Upper lobe of right lung (tissue), 1 donor: ENCODE data around the gene USP50. TPM values are rescaled to one million over a fixed set of nuclear protein-coding genes. Genes with fewer than 3 reads are reported as not detected.

ENCODE experiments used
- ATAC-seq: fragments of 200-7000 bp; cut with Tn5 transposase; one replicate; pipeline ENCODE4 v1.9.1; 2020; ENCODE audit warnings: mild to moderate bottlenecking, moderate library complexity
- DNase-seq: peaks from one replicate; pipeline ENCODE4 v3.0.0-alpha.2; 2020
- H3K27ac ChIP-seq: fragments of 200-600 bp; one replicate; pipeline ENCODE4 v1.8.0; 2022
- H3K27me3 ChIP-seq: fragments of 200-600 bp; one replicate; pipeline ENCODE4 v1.8.0; 2022; ENCODE audit warnings: mild to moderate bottlenecking
- H3K36me3 ChIP-seq: fragments of 200-600 bp; one replicate; pipeline ENCODE4 v1.8.0; 2022
- H3K4me1 ChIP-seq: fragments of 200-600 bp; one replicate; pipeline ENCODE4 v1.8.0; 2022
- H3K4me3 ChIP-seq: fragments of 200-600 bp; one replicate; pipeline ENCODE4 v1.8.0; 2022; ENCODE audit warnings: mild to moderate bottlenecking
- H3K9me3 ChIP-seq: fragments of 200-600 bp; one replicate; pipeline ENCODE4 v1.8.0; 2022
- CTCF ChIP-seq: fragments of 200-600 bp; IDR thresholded peaks from one replicate; pipeline ENCODE4 v1.8.0; 2022; ENCODE audit warnings: antibody characterized with exemption
- intact Hi-C: fragments of 100-400 bp; cut with DNase I; formaldehyde crosslinking; loops from one replicate; pipeline ENCODE4 v1.11.0; 2022
- total RNA-seq: library from RNA; stranded (reverse); fragmentation: NEBNext Ultra II Directional; extraction: Animal tissue kit (Norgen Biotek cat#: 25700); gene quantifications from one replicate; pipeline ENCODE4 v1.2.1, GENCODE V29; 2021
- donor health status: DM: no; HTN: yes; CAD: no; lungs with severe emphysema.

Gene USP50
- total RNA-seq, 1 donor from 2014 or later: not detected

- Histone ChIP-seq H3K27ac (no peak overlapping the region), H3K9me3 (no peaks in the 10 kb centered on the region), H3K4me1 (no peaks in the 10 kb centered on the region), H3K4me3 (no peak overlapping the region), H3K36me3 (no peaks in the 10 kb centered on the region), H3K27me3 (no peaks in the 10 kb centered on the region)
- ATAC-seq (no peak), DNase-seq (no peak)
- intact Hi-C loops: no loop called here
- no peak for TF ChIP-seq CTCF
Measured at GRCh38 chr15:50549326-50549725, 2.9 kb upstream of the USP50 start.

DNA sequence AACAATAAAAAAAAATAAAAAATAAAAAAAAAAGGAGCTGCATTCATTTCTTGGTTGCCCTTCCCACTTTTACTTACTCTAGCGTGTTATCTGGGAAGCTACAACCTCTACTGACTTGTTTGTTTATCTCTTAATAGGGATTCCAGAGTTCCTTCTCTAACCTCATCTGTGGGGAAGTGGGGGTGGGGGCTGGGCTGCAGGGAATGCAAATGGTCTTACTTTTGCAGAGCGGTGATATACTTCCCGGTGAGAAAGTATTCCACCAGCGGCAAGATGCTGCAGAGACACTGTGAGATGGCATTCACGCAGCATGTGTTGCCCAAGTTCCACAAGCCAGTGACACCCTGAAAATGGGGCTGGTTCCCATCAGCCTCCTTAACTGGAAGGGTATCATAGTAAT lies 2.1 kb downstream of the USP50 start:
- Histone ChIP-seq H3K36me3 (no peaks in the 10 kb centered on the region), H3K4me3 (no peak overlapping the region), H3K4me1 (no peaks in the 10 kb centered on the region), H3K27me3 (no peaks in the 10 kb centered on the region), H3K27ac (no peak overlapping the region), H3K9me3 (no peaks in the 10 kb centered on the region)
- intact Hi-C loops: no loop called here
- ATAC-seq: no peak
- no peak for TF ChIP-seq CTCF
- no peak for DNase-seq

DNA sequence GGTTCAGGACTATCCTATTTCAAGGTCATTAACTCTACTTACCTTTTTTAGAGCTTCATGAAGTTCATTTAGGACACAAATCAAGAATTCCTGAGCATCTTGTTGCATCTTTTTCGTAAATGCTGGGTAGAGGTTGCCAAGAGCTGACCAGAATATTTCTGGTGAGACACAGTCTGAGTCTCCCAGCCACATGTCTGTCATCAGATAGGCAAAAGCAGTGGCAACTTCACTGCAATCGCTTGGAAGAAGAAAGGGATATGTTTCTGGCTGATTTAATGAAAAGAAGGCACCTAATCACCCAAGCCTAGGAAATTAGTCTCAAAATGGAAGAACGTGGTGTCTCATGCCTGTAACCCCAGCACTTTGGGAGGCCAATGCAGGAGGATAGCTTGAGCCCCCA lies 2.9 kb downstream of the USP50 start:
- ATAC-seq: no peak

DNA sequence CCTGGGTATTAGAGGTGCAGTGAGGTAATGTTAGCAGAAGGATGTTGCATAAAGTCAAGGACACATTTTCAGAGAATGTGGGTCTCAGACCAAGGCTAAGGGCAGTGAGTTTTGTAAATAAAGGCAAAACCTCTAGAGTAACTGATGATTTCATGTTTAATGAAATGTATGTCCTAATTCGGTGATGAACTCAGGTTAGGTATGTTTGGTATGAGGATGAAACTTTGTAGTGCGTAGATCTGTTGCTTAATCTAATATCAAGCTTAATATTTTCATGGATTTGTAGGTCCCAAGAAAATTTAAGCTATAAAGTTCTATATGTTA lies 3.6 kb downstream of the USP50 start:
- no peak for TF ChIP-seq CTCF
- DNase-seq (no peak), ATAC-seq (no peak)
- Histone ChIP-seq H3K4me1 (no peaks in the 10 kb centered on the region), H3K27me3 (no peaks in the 10 kb centered on the region), H3K9me3 (no peaks in the 10 kb centered on the region), H3K36me3 (no peaks in the 10 kb centered on the region), H3K27ac (no peak overlapping the region), H3K4me3 (no peak overlapping the region)
- intact Hi-C loops: no loop called here

More for the DNA sequence above, 2.9 kb downstream of the USP50 start:
- intact Hi-C loops: no loop called here
- no peaks in the 10 kb centered on the region for H3K9me3 ChIP-seq
- H3K27ac ChIP-seq: no peak overlapping the region
- no peaks in the 10 kb centered on the region for H3K36me3 ChIP-seq
- H3K4me1 ChIP-seq: no peaks in the 10 kb centered on the region
- no peaks in the 10 kb centered on the region for H3K27me3 ChIP-seq
- H3K4me3 ChIP-seq: no peak overlapping the region
- no peak for DNase-seq
- no peak for TF ChIP-seq CTCF

DNA sequence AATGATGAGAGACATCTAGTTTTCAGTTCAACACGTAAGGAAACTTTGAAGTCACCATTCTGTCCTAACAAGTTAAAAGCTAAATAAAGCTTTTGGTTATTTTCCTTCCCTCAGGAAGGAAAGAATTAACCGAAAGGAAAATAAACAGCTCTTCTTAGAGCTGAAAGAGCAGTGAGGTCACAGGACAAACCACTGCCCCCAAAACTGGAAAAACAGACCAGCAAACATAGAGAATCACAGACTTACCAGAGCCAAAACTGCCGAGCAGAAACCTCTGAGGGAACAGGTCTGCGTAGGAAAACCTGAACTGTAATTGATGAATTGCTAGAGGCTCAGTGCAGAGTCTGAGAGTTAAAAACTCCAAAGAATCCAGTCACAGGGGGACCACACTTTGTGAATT lies 14.7 kb downstream of the USP50 start:
- no peaks in the 10 kb centered on the region for H3K27me3 ChIP-seq
- no peaks in the 10 kb centered on the region for H3K9me3 ChIP-seq
- intact Hi-C loops: no loop called here
- no peaks in the 10 kb centered on the region for H3K4me1 ChIP-seq
- TF ChIP-seq CTCF: no peak
- no peaks in the 10 kb centered on the region for H3K36me3 ChIP-seq
- DNase-seq: no peak
- H3K4me3 ChIP-seq: no peak overlapping the region
- H3K27ac ChIP-seq: no peak overlapping the region
- no peak for ATAC-seq

GRCh38 chr15:50531163-50531562 lies 15.3 kb downstream of the USP50 start:
- no peak for TF ChIP-seq CTCF
- Histone ChIP-seq H3K27ac (no peak overlapping the region), H3K9me3 (no peaks in the 10 kb centered on the region), H3K4me3 (no peak overlapping the region), H3K4me1 (no peaks in the 10 kb centered on the region), H3K36me3 (no peaks in the 10 kb centered on the region), H3K27me3 (no peaks in the 10 kb centered on the region)
- DNase-seq (no peak), ATAC-seq (no peak)
- intact Hi-C loops: no loop called here
